ENCODE measurements around the gene ELAVL1.
"Not testable (repeated sequence)": the region's sequence is repeated elsewhere in the genome, so short reads cannot be mapped to it uniquely, and the experiment has no call there.

The ELAVL1 gene

GRCh38 chr19:7933828-7934725, 71.4 kb downstream of the ELAVL1 start:
- no peaks in the 10 kb centered on the region for H3K9me3 ChIP-seq (ENCODE audit: control insufficient read depth, low read length)
- H3K36me3 ChIP-seq (ENCODE audit: control insufficient read depth, insufficient read depth, low read length) = peaks cover 7% of the 10 kb centered on the region
- H3K4me3 ChIP-seq (ENCODE audit: low read length) = no peak overlapping the region
- no peaks in the 10 kb centered on the region for H3K4me1 ChIP-seq (ENCODE audit: control insufficient read depth, insufficient read depth, low read length)
- no peak overlapping the region for H3K9ac ChIP-seq (ENCODE audit: low read length)
- no peaks in the 10 kb centered on the region for H3K27me3 ChIP-seq (ENCODE audit: control insufficient read depth, insufficient read depth, low read length)

GRCh38 chr19:7933411-7933810, 72.0 kb downstream of the ELAVL1 start:
- Histone ChIP-seq H3K27me3 (ENCODE audit: control insufficient read depth, insufficient read depth, low read length) (no peaks in the 10 kb centered on the region), H3K9ac (ENCODE audit: low read length) (no peak overlapping the region), H3K9me3 (ENCODE audit: control insufficient read depth, low read length) (no peaks in the 10 kb centered on the region), H3K36me3 (ENCODE audit: control insufficient read depth, insufficient read depth, low read length) (peaks cover 7% of the 10 kb centered on the region), H3K4me1 (ENCODE audit: control insufficient read depth, insufficient read depth, low read length) (no peaks in the 10 kb centered on the region), H3K4me3 (ENCODE audit: low read length) (no peak overlapping the region)

DNA sequence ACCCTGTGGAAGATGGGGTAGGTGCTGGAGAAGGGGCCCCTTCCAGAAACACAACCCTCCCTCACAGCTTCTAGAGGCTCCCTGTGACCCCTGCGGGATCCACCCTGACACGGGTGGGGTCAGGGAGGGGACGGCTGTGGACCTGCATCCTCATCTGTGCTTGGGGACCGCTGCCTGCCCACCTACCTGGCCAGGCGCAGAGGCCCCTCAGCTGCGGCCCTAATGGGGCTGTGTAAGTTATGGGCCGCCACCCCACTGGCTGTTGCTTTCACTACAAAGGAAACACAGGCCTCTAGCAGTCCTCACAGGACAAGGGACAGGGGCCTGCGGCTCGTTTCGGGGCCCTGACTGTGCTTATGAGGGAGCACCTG, 72.5 kb downstream of the ELAVL1 start:
- Histone ChIP-seq H3K9me3 (ENCODE audit: control insufficient read depth, low read length) (no peaks in the 10 kb centered on the region), H3K4me3 (ENCODE audit: low read length) (no peak overlapping the region), H3K9ac (ENCODE audit: low read length) (no peak overlapping the region), H3K36me3 (ENCODE audit: control insufficient read depth, insufficient read depth, low read length) (peaks cover 7% of the 10 kb centered on the region), H3K4me1 (ENCODE audit: control insufficient read depth, insufficient read depth, low read length) (no peaks in the 10 kb centered on the region), H3K27me3 (ENCODE audit: control insufficient read depth, insufficient read depth, low read length) (no peaks in the 10 kb centered on the region)

DNA sequence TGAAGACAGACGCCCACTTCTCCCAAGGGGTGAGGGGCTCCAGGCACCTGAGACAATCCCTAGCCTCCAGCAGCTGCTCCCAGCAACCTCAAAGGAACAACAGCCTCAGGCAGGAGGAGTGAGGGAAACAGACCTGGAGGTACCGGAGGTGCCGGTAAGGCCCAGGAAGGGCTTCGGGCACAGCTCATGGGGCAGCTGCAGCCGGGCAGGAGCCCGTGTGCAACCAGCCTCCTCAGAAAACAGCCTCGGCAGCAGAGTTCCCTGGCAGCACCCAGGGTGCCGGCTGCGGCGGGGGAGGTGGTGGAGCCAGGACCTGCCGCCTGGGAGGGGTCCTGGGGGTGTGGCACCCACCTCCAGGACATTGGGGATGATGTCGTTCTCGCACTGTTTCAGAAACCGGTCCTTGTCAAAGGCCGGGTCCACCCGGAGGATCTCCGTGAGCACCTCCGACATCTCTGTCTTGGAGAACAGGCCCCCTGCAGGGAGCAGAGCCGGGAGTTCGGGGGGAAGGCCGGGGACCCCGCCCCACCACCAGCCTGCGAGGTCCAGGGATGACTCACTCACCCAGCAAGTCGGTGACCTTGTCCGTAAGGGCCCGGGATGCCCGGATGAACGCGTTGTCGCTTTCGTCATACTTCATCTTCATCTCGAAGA, 73.0 kb downstream of the ELAVL1 start:
- Histone ChIP-seq H3K36me3 (ENCODE audit: control insufficient read depth, insufficient read depth, low read length) (peaks cover 7% of the 10 kb centered on the region), H3K4me1 (ENCODE audit: control insufficient read depth, insufficient read depth, low read length) (no peaks in the 10 kb centered on the region)

GRCh38 chr19:7931221-7932061, 74.0 kb downstream of the ELAVL1 start:
- Histone ChIP-seq H3K9ac (ENCODE audit: low read length) (no peak overlapping the region), H3K9me3 (ENCODE audit: control insufficient read depth, low read length) (no peaks in the 10 kb centered on the region), H3K4me1 (ENCODE audit: control insufficient read depth, insufficient read depth, low read length) (peaks cover 2% of the 10 kb centered on the region), H3K27me3 (ENCODE audit: control insufficient read depth, insufficient read depth, low read length) (no peaks in the 10 kb centered on the region), H3K4me3 (ENCODE audit: low read length) (no peak overlapping the region), H3K36me3 (ENCODE audit: control insufficient read depth, insufficient read depth, low read length) (peaks cover 7% of the 10 kb centered on the region)

More for the DNA sequence above, 73.0 kb downstream of the ELAVL1 start:
- Histone ChIP-seq H3K27me3 (ENCODE audit: control insufficient read depth, insufficient read depth, low read length) (no peaks in the 10 kb centered on the region), H3K4me3 (ENCODE audit: low read length) (no peak overlapping the region), H3K9ac (ENCODE audit: low read length) (no peak overlapping the region), H3K9me3 (ENCODE audit: control insufficient read depth, low read length) (no peaks in the 10 kb centered on the region)

DNA sequence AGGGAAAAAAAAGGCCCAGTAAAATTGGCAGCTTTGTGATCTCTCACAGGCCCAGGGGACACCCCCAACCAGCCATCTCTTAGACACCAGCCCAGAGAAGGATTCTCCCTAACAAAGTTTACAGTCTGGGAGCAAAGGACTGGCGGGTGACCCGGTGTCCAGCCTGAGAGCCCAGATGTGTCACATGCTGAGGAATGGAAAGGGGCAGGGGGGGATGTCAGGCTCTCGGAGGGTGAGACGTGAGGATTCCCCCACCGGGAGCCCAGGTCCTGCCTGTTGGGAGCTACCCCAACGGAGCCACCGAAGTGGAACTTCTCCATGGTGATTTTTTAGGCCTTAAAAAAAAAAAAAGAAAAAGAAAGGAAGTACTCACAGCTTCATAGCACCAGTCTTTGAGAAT, 74.7 kb downstream of the ELAVL1 start:
- Histone ChIP-seq H3K4me3 (ENCODE audit: low read length) (no peak overlapping the region), H3K9ac (ENCODE audit: low read length) (no peak overlapping the region), H3K9me3 (ENCODE audit: control insufficient read depth, low read length) (no peaks in the 10 kb centered on the region), H3K27me3 (ENCODE audit: control insufficient read depth, insufficient read depth, low read length) (no peaks in the 10 kb centered on the region), H3K4me1 (ENCODE audit: control insufficient read depth, insufficient read depth, low read length) (peaks cover 6% of the 10 kb centered on the region), H3K36me3 (ENCODE audit: control insufficient read depth, insufficient read depth, low read length) (peaks cover 7% of the 10 kb centered on the region)

DNA sequence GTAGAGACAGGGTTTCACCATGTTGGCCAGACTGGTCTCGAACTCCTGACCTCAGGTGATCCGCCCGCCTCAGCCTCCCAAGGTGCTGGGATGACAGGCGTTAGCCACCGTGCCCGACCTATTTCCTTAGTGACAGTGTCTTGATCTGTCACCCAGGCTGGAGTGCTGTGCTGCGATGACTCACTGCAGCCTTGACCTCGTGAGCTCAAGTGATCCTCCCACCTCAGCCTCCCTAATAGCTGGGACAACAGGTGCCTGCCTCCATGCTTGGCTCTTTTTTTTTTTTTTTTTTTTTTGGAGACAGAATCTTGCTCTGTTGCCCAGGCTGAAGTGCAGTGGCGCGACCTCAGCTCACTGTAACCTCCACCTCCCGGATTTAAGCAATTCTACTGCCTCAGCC, 75.4 kb downstream of the ELAVL1 start:
- H3K27me3 ChIP-seq (ENCODE audit: control insufficient read depth, insufficient read depth, low read length); H3K4me1 ChIP-seq (ENCODE audit: control insufficient read depth, insufficient read depth, low read length); H3K9ac ChIP-seq (ENCODE audit: low read length); H3K9me3 ChIP-seq (ENCODE audit: control insufficient read depth, low read length); H3K4me3 ChIP-seq (ENCODE audit: low read length); H3K36me3 ChIP-seq (ENCODE audit: control insufficient read depth, insufficient read depth, low read length): not testable (repeated sequence)

GRCh38 chr19:7928741-7929701, 76.4 kb downstream of the ELAVL1 start:
- Histone ChIP-seq H3K9ac (ENCODE audit: low read length) (no peak overlapping the region), H3K9me3 (ENCODE audit: control insufficient read depth, low read length) (no peaks in the 10 kb centered on the region), H3K4me1 (ENCODE audit: control insufficient read depth, insufficient read depth, low read length) (peaks cover 6% of the 10 kb centered on the region), H3K27me3 (ENCODE audit: control insufficient read depth, insufficient read depth, low read length) (no peaks in the 10 kb centered on the region), H3K4me3 (ENCODE audit: low read length) (no peak overlapping the region), H3K36me3 (ENCODE audit: control insufficient read depth, insufficient read depth, low read length) (peaks cover 4% of the 10 kb centered on the region)

GRCh38 chr19:7928334-7928706, 77.1 kb downstream of the ELAVL1 start:
- H3K27me3 ChIP-seq (ENCODE audit: control insufficient read depth, insufficient read depth, low read length) = no peaks in the 10 kb centered on the region
- H3K36me3 ChIP-seq (ENCODE audit: control insufficient read depth, insufficient read depth, low read length) = peaks cover 2% of the 10 kb centered on the region
- H3K9ac ChIP-seq (ENCODE audit: low read length) = no peak overlapping the region
- no peaks in the 10 kb centered on the region for H3K9me3 ChIP-seq (ENCODE audit: control insufficient read depth, low read length)
- H3K4me3 ChIP-seq (ENCODE audit: low read length) = no peak overlapping the region
- H3K4me1 ChIP-seq (ENCODE audit: control insufficient read depth, insufficient read depth, low read length) = peaks cover 6% of the 10 kb centered on the region

DNA sequence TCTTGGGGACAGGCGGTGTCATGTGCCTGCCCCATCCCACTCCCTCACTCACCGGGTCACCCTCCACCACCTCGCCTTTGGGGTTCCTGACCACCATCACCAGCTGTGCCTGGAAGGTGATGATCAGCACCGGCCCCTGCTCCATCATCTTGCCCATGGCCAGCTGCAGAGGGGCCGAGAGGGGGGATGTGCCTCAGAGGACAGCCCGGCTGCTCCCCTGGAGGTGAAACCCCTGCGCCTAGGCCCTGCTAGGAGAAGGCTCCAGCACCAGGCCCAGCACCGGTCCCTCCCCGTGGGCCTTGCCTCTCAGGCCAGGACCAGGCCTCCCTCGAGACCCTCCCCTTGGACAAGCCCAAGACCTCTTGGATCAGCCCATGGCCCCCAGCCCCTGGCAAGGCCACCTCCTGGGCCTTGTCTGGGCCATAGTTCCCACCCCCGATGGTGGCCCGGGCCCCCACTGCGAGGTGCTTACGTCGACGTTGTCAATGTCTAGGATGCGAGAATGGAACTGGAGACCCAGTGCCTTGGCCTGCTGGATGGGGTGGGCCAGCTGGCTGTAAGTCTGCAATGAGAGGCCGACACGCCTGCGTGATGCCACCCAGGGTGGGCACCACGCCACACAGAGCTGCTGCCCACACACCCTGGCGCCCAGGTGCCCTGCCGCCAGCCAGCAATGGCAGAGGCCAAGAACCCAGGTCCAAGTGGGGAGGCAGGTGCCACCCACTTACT, 77.7 kb downstream of the ELAVL1 start:
- Histone ChIP-seq H3K27me3 (ENCODE audit: control insufficient read depth, insufficient read depth, low read length) (no peaks in the 10 kb centered on the region), H3K9ac (ENCODE audit: low read length) (no peak overlapping the region), H3K9me3 (ENCODE audit: control insufficient read depth, low read length) (no peaks in the 10 kb centered on the region), H3K4me3 (ENCODE audit: low read length) (no peak overlapping the region), H3K4me1 (ENCODE audit: control insufficient read depth, insufficient read depth, low read length) (peaks cover 6% of the 10 kb centered on the region), H3K36me3 (ENCODE audit: control insufficient read depth, insufficient read depth, low read length) (no peaks in the 10 kb centered on the region)

Data from mucosa of stomach (tissue), 1 donor.